ENCODE data around the gene TSPYL4.
"Not testable (repeated sequence)": the region's sequence is repeated elsewhere in the genome, so short reads cannot be mapped to it uniquely, and the experiment has no call there.

GRCh38 chr6:116284984-116285383 lies 31.1 kb upstream of the TSPYL4 start:
- TF ChIP-seq CTCF (IDR thresholded peaks at IDR 0.05); ZFX (IDR thresholded peaks at IDR 0.05; ENCODE audit: borderline replicate concordance): not testable (repeated sequence)

All from 22Rv1 (cell line).